ENCODE data around the gene FAM228B. TPM values are rescaled to one million over a fixed set of nuclear protein-coding genes. Genes with fewer than 3 reads are reported as not detected.

The FAM228B gene
- total RNA-seq, 2 experiments from 2014 or later = 3.8 to 9.6 TPM

DNA sequence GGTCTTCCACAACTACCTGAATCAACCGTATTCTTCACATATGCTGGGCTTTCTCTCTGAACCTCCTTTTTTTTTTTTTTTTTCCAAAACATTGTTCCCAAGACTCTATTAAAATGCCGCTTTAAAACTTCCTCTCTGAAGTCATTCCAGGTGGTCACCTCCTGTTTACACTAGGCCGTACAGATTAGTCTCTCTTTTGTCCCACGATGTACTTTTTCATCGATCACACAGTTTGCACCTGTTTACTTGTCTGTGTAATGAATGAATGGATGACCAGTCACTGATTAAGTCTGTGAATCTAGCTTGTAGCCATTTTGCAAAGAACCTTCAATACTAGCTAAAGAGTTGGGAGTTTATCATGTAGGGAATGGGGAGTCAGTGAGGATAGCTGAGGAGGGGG lies 34.9 kb downstream of the FAM228B start:
- Histone ChIP-seq H3K79me2 (ENCODE audit: insufficient read depth, low read depth, low read length) (no peaks in the 10 kb centered on the region), H3K36me3 (ENCODE audit: insufficient read depth, low read length) (no peaks in the 10 kb centered on the region), H3K4me3 (ENCODE audit: low read depth, low read length, poor library complexity, severe bottlenecking) (no peak overlapping the region), H3K9me3 (ENCODE audit: low read length) (peaks cover 6% of the 10 kb centered on the region; the same call in 1 of the 2 replicates), H3K9me2 (ENCODE audit: insufficient read depth, low read length) (no peaks in the 10 kb centered on the region), H4K20me1 (ENCODE audit: insufficient read depth, low read length) (no peaks in the 10 kb centered on the region), H3K4me1 (ENCODE audit: insufficient read depth, low read length, poor library complexity, severe bottlenecking) (no peaks in the 10 kb centered on the region), H2AFZ (ENCODE audit: low read length) (no peak overlapping the region), H3K27ac (ENCODE audit: low read depth, low read length, poor library complexity, severe bottlenecking) (no peak overlapping the region), H3K4me2 (ENCODE audit: low read length) (no peak overlapping the region)
- no peak for DNase-seq (ENCODE audit: low spot score)
- intact Hi-C loops (cut with micrococcal nuclease; ENCODE audit: unreplicated experiment) = no loop called here
- no TSS peak for BruUV-seq (replicated peaks)
- CTCF ChIA-PET (ENCODE audit: unreplicated experiment) = no interaction called here
- POLR2A ChIA-PET = no interaction called here
- no peak for TF ChIP-seq EZH2phosphoT487 (IDR thresholded peaks at IDR 0.05; ENCODE audit: borderline replicate concordance, low read depth, low read length)
- TF ChIP-seq, protein P1, sequence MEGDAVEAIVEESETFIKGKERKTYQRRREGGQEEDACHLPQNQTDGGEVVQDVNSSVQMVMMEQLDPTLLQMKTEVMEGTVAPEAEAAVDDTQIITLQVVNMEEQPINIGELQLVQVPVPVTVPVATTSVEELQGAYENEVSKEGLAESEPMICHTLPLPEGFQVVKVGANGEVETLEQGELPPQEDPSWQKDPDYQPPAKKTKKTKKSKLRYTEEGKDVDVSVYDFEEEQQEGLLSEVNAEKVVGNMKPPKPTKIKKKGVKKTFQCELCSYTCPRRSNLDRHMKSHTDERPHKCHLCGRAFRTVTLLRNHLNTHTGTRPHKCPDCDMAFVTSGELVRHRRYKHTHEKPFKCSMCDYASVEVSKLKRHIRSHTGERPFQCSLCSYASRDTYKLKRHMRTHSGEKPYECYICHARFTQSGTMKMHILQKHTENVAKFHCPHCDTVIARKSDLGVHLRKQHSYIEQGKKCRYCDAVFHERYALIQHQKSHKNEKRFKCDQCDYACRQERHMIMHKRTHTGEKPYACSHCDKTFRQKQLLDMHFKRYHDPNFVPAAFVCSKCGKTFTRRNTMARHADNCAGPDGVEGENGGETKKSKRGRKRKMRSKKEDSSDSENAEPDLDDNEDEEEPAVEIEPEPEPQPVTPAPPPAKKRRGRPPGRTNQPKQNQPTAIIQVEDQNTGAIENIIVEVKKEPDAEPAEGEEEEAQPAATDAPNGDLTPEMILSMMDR (conservative IDR thresholded peaks at IDR 0.05; ENCODE audit: low read length) = no peak

GRCh38 chr2:24159708-24160107 lies 36.4 kb downstream of the FAM228B start:
- H4K20me1 ChIP-seq (ENCODE audit: insufficient read depth, low read length) = no peaks in the 10 kb centered on the region
- no peaks in the 10 kb centered on the region for H3K9me2 ChIP-seq (ENCODE audit: insufficient read depth, low read length)
- ChIA-PET CTCF (ENCODE audit: unreplicated experiment) (no interaction called here), POLR2A (no interaction called here)
- TF ChIP-seq EZH2phosphoT487 (IDR thresholded peaks at IDR 0.05; ENCODE audit: borderline replicate concordance, low read depth, low read length) = no peak
- TF ChIP-seq, protein P1 (conservative IDR thresholded peaks at IDR 0.05; ENCODE audit: low read length) = no peak
- intact Hi-C loops (cut with micrococcal nuclease; ENCODE audit: unreplicated experiment) = loop anchor here (5.0 kb wide), 1 partner anchor 172 kb away; no protein-coding TSS in a partner anchor
- no peak overlapping the region for H3K4me3 ChIP-seq (ENCODE audit: low read depth, low read length, poor library complexity, severe bottlenecking)
- H2AFZ ChIP-seq (ENCODE audit: low read length) = no peak overlapping the region
- no peaks in the 10 kb centered on the region for H3K4me1 ChIP-seq (ENCODE audit: insufficient read depth, low read length, poor library complexity, severe bottlenecking)
- BruUV-seq (replicated peaks) = no TSS peak
- peaks cover 6% of the 10 kb centered on the region; the same call in 1 of the 2 replicates for H3K9me3 ChIP-seq (ENCODE audit: low read length)
- no peak overlapping the region for H3K4me2 ChIP-seq (ENCODE audit: low read length)
- no peaks in the 10 kb centered on the region for H3K79me2 ChIP-seq (ENCODE audit: insufficient read depth, low read depth, low read length)
- H3K27ac ChIP-seq (ENCODE audit: low read depth, low read length, poor library complexity, severe bottlenecking) = no peak overlapping the region
- no peaks in the 10 kb centered on the region for H3K36me3 ChIP-seq (ENCODE audit: insufficient read depth, low read length)
- DNase-seq (ENCODE audit: low spot score) = no peak

DNA sequence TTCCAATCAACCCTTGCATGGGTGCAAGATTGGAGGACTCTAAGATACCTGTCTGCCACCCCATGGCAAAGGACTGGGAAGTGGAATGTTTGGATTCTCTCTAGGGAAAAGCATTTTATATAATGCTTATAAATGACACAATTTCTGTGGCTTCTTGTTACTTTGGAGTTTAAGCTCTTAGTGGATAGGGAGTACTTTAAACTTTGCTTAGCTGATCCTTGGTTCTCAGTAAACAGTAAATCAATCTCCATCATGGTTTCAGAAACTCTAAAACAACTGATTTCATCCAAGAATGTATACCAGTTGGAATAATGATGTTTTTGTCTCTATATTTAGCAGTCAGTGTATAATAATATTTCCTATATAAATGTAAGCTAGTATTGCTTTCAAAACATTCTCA lies 37.5 kb downstream of the FAM228B start:
- Histone ChIP-seq H3K27ac (ENCODE audit: low read depth, low read length, poor library complexity, severe bottlenecking) (no peak overlapping the region), H3K4me2 (ENCODE audit: low read length) (no peak overlapping the region), H2AFZ (ENCODE audit: low read length) (no peak overlapping the region), H3K9me3 (ENCODE audit: low read length) (peaks cover 6% of the 10 kb centered on the region; the same call in 1 of the 2 replicates), H3K4me3 (ENCODE audit: low read depth, low read length, poor library complexity, severe bottlenecking) (no peak overlapping the region), H3K9me2 (ENCODE audit: insufficient read depth, low read length) (no peaks in the 10 kb centered on the region), H3K79me2 (ENCODE audit: insufficient read depth, low read depth, low read length) (no peaks in the 10 kb centered on the region), H4K20me1 (ENCODE audit: insufficient read depth, low read length) (no peaks in the 10 kb centered on the region), H3K4me1 (ENCODE audit: insufficient read depth, low read length, poor library complexity, severe bottlenecking) (no peaks in the 10 kb centered on the region), H3K36me3 (ENCODE audit: insufficient read depth, low read length) (no peaks in the 10 kb centered on the region)
- CTCF ChIA-PET (ENCODE audit: unreplicated experiment) = no interaction called here
- no peak for DNase-seq (ENCODE audit: low spot score)
- intact Hi-C loops (cut with micrococcal nuclease; ENCODE audit: unreplicated experiment) = loop anchor here (5.0 kb wide), 1 partner anchor 173 kb away; no protein-coding TSS in a partner anchor
- no TSS peak for BruUV-seq (replicated peaks)
- POLR2A ChIA-PET = interaction anchor here (2.2 kb wide), 1 partner anchor 17 kb away, joined by 10 read pairs; no protein-coding TSS in a partner anchor
- TF ChIP-seq EZH2phosphoT487 (IDR thresholded peaks at IDR 0.05; ENCODE audit: borderline replicate concordance, low read depth, low read length) = no peak
- TF ChIP-seq, protein P1 (conservative IDR thresholded peaks at IDR 0.05; ENCODE audit: low read length) = no peak

Data from OCI-LY7 (cell line).